Stimulated activated CD4-positive, alpha-beta T cell treated with anti-CD3 and anti-CD28 coated beads, Interleukin-2, amount 100 ng/mL, for 48 hours (primary cell): ENCODE results near the gene LVRN.

ENCODE experiments used
- DNase-seq, 2 donors: peaks; one replicate each; pipeline ENCODE4 v3.0.0-alpha.2; 2020

The LVRN gene

GRCh38 chr5:116032991-116033390 lies 70.7 kb downstream of the LVRN start:
- DNase-seq, result no peak

- no peak for DNase-seq
Observed at GRCh38 chr5:116035123-116035522, 72.8 kb downstream of the LVRN start.

GRCh38 chr5:116037236-116037822 lies 75.1 kb downstream of the LVRN start:
- DNase-seq, result no peak

- DNase-seq, result no peak
Observed at GRCh38 chr5:116038817-116039216, 76.5 kb downstream of the LVRN start.

- DNase-seq, result no peak
Observed at GRCh38 chr5:116042375-116042774, 80.1 kb downstream of the LVRN start.

- no peak for DNase-seq
Observed at GRCh38 chr5:116044073-116044472, 81.8 kb downstream of the LVRN start.

- DNase-seq, result no peak
Observed at GRCh38 chr5:116045821-116046220, 83.5 kb downstream of the LVRN start.

- DNase-seq, result no peak
Observed at GRCh38 chr5:116046261-116046660, 84.0 kb downstream of the LVRN start.

GRCh38 chr5:116046823-116047222 lies 84.5 kb downstream of the LVRN start:
- DNase-seq, result no peak

GRCh38 chr5:116058346-116058936 lies 96.2 kb downstream of the LVRN start:
- DNase-seq, result no peak

GRCh38 chr5:116062352-116062751 lies 100.1 kb downstream of the LVRN start:
- no peak for DNase-seq

GRCh38 chr5:116063950-116064349 lies 101.7 kb downstream of the LVRN start:
- DNase-seq, result no peak

GRCh38 chr5:116068028-116068632 lies 105.9 kb downstream of the LVRN start:
- DNase-seq, result peak in 1 of 2 donors; percentile 41

GRCh38 chr5:116071211-116071610 lies 108.9 kb downstream of the LVRN start:
- DNase-seq, result no peak

GRCh38 chr5:116075191-116075831 lies 113.0 kb downstream of the LVRN start:
- DNase-seq, result no peak

- DNase-seq, result no peak
Observed at GRCh38 chr5:116076496-116076895, 114.2 kb downstream of the LVRN start.
